ENCODE results near the gene SDHAF2.

Gene SDHAF2

DNA sequence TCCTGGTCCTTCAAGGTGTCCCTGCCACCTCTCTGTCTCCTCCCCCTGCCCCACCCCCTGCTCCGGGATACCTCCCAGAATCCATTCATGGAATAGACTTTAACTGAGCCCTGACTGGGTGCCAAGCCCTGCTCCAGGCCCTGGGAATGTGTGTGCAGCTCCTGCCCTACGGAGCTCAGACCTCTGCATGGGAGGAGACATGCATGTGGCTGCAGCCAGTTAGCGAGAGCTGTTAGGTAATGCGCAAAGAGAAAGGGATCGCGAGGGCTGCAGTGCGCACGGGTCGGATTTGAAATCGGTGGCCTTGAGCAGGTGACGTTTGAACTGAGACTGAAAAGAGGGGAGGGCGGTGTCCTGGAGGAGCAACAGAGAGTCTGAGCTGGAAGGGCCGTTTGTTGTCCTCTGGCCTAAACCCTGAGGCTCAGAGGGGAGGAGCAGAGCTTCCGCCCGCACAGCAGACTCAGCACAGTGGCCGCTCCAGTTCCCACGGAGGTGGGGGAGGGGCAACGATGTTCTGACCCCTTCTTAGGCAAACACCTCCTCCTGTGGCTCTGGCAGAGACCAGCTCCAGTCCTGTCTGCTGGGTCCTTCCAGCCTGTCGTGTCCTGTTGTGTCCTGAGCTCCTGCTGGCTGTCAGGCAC lies 58.8 kb downstream of the SDHAF2 start:
- Histone ChIP-seq H3K9ac (ENCODE audit: low read length) (peak overlapping the region; percentile 37), H3K23ac (ENCODE audit: low read length) (no peak overlapping the region), H2BK5ac (ENCODE audit: low read length) (no peak overlapping the region), H4K8ac (ENCODE audit: low read depth, low read length) (no peak overlapping the region), H3K18ac (ENCODE audit: low read length) (no peak overlapping the region), H3K79me1 (ENCODE audit: low read length) (no peaks in the 10 kb centered on the region), H2BK15ac (replicated peaks; ENCODE audit: low read depth) (no peak overlapping the region), H3K27me3 (ENCODE audit: insufficient read depth, low read length, poor library complexity) (no peaks in the 10 kb centered on the region), H3K27ac (ENCODE audit: low read depth, low read length) (no peak overlapping the region), H3K79me2 (ENCODE audit: control insufficient read depth, insufficient read depth, low read length) (no peaks in the 10 kb centered on the region), H2AK5ac (ENCODE audit: low read length) (no peak overlapping the region), H3K4me1 (ENCODE audit: control insufficient read depth, low read depth, low read length) (peaks cover 2% of the 10 kb centered on the region), H3K4me3 (ENCODE audit: low read length) (no peak overlapping the region), H3K56ac (ENCODE audit: low read length) (peak overlapping the region; percentile 47), H3K4ac (ENCODE audit: low read depth, low read length) (no peak overlapping the region), H3K36me3 (ENCODE audit: control insufficient read depth, insufficient read depth, low read length) (no peaks in the 10 kb centered on the region), H3K4me2 (ENCODE audit: low read length) (peak overlapping the region; percentile 2), H2BK120ac (ENCODE audit: low read depth, low read length) (no peak overlapping the region), H4K5ac (ENCODE audit: low read length) (no peak overlapping the region)
- peak; percentile 71 for DNase-seq
- WGBS (ENCODE audit: extremely low coverage, insufficient coverage, low lambda C conversion rate), result no CpG with 5 or more reads among the region's 19 CpGs

DNA sequence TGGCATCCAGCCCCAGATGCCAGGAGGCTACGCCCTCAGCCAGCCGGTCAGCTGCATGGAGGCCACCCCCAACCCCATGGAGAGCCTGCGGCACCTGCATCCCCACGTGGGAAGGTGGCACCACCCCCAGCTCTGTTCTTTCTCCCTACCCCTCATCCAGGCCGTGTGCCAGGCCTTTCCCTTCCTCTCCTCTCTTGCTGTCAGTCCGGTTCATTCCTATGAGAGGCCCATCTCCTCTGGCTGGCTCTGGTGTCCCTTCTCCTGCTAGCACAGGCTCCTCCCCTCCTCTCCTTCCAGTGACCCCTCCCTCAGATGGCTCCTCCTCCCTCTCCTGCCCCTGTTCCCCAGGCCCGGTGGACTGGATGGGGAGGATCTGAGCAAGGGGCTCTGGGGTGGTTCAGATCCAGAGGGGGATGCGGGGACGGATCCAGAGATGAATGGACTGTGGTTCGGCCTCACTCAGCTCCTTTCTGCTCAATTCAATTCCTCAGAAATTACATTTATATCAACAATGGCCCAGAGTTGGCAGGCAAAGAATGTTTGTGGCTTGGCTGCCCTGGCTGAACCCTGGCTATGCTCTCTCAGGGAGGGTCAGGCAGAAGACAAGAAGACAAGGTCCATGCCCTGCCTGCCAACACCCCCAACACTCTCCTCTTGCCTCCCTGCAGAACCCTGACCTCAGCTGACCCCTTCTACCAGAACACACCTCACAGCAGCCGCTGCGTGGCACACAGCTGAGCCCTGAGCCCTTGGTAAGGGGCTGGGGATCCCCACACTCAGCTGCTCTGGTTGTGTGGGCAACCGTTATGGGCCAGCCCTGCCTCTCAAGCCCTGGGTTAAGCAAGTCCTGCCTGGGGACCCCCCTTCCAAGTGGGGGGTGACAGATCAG lies 60.2 kb downstream of the SDHAF2 start:
- peak; percentile 44 for DNase-seq
- H3K4me2 ChIP-seq (ENCODE audit: low read length), result no peak overlapping the region
- no peak overlapping the region for H4K8ac ChIP-seq (ENCODE audit: low read depth, low read length)
- no peak overlapping the region for H3K23ac ChIP-seq (ENCODE audit: low read length)
- H4K5ac ChIP-seq (ENCODE audit: low read length), result no peak overlapping the region
- no peak overlapping the region for H2BK15ac ChIP-seq (replicated peaks; ENCODE audit: low read depth)
- H2BK5ac ChIP-seq (ENCODE audit: low read length), result no peak overlapping the region
- no peak overlapping the region for H3K27ac ChIP-seq (ENCODE audit: low read depth, low read length)
- H3K79me1 ChIP-seq (ENCODE audit: low read length), result no peaks in the 10 kb centered on the region
- no peak overlapping the region for H3K56ac ChIP-seq (ENCODE audit: low read length)
- H2BK120ac ChIP-seq (ENCODE audit: low read depth, low read length), result no peak overlapping the region
- peaks cover 2% of the 10 kb centered on the region for H3K4me1 ChIP-seq (ENCODE audit: control insufficient read depth, low read depth, low read length)
- H3K36me3 ChIP-seq (ENCODE audit: control insufficient read depth, insufficient read depth, low read length), result no peaks in the 10 kb centered on the region
- H3K79me2 ChIP-seq (ENCODE audit: control insufficient read depth, insufficient read depth, low read length), result no peaks in the 10 kb centered on the region
- no CpG with 5 or more reads among the region's 13 CpGs for WGBS (ENCODE audit: extremely low coverage, insufficient coverage, low lambda C conversion rate)
- H3K27me3 ChIP-seq (ENCODE audit: insufficient read depth, low read length, poor library complexity), result no peaks in the 10 kb centered on the region
- no peak overlapping the region for H3K9ac ChIP-seq (ENCODE audit: low read length)
- no peak overlapping the region for H3K18ac ChIP-seq (ENCODE audit: low read length)
- no peak overlapping the region for H3K4me3 ChIP-seq (ENCODE audit: low read length)
- no peak overlapping the region for H2AK5ac ChIP-seq (ENCODE audit: low read length)
- H3K4ac ChIP-seq (ENCODE audit: low read depth, low read length), result no peak overlapping the region

DNA sequence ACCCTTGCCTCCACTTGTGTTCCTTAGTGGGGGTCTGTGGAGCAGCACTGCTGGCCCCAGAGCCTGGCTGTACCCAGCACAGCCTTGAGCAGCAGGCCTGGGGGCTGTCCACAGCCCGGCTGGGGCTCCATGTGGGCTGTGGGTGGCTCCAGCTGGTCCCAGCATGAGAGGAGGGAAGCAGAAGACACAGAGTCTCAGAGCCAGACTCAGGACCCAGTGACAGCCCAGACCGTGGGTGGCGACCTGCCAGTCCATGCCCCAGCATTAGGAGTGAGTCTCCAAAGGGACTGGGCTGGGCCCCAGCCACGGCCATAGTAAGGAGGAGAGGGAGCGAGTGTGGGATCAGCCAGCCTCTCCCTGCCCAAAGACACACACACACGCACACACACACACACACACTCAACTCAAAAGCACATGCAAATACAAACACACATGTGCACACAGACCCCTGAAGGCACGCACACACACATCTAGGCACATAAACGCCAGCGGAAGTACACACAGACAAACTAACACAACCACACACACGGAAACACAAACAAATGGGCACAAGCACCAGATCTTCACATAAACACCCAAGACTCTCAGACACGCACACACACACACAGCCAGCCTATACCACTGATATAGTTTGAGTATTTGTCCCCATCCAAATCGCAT lies 61.9 kb downstream of the SDHAF2 start:
- H3K23ac ChIP-seq (ENCODE audit: low read length), result no peak overlapping the region
- no peak overlapping the region for H4K8ac ChIP-seq (ENCODE audit: low read depth, low read length)
- no peak for DNase-seq
- no peak overlapping the region for H4K5ac ChIP-seq (ENCODE audit: low read length)
- no peak overlapping the region for H3K56ac ChIP-seq (ENCODE audit: low read length)
- no peak overlapping the region for H2BK120ac ChIP-seq (ENCODE audit: low read depth, low read length)
- no peaks in the 10 kb centered on the region for H3K79me2 ChIP-seq (ENCODE audit: control insufficient read depth, insufficient read depth, low read length)
- no peak overlapping the region for H2AK5ac ChIP-seq (ENCODE audit: low read length)
- H3K27ac ChIP-seq (ENCODE audit: low read depth, low read length), result no peak overlapping the region
- H3K27me3 ChIP-seq (ENCODE audit: insufficient read depth, low read length, poor library complexity), result no peaks in the 10 kb centered on the region
- H3K18ac ChIP-seq (ENCODE audit: low read length), result no peak overlapping the region
- no peak overlapping the region for H3K9ac ChIP-seq (ENCODE audit: low read length)
- peaks cover 2% of the 10 kb centered on the region for H3K4me1 ChIP-seq (ENCODE audit: control insufficient read depth, low read depth, low read length)
- no CpG with 5 or more reads among the region's 12 CpGs for WGBS (ENCODE audit: extremely low coverage, insufficient coverage, low lambda C conversion rate)
- no peak overlapping the region for H3K4me3 ChIP-seq (ENCODE audit: low read length)
- H3K4me2 ChIP-seq (ENCODE audit: low read length), result no peak overlapping the region
- H3K36me3 ChIP-seq (ENCODE audit: control insufficient read depth, insufficient read depth, low read length), result no peaks in the 10 kb centered on the region
- H2BK5ac ChIP-seq (ENCODE audit: low read length), result no peak overlapping the region
- no peak overlapping the region for H2BK15ac ChIP-seq (replicated peaks; ENCODE audit: low read depth)
- H3K79me1 ChIP-seq (ENCODE audit: low read length), result no peaks in the 10 kb centered on the region
- no peak overlapping the region for H3K4ac ChIP-seq (ENCODE audit: low read depth, low read length)

DNA sequence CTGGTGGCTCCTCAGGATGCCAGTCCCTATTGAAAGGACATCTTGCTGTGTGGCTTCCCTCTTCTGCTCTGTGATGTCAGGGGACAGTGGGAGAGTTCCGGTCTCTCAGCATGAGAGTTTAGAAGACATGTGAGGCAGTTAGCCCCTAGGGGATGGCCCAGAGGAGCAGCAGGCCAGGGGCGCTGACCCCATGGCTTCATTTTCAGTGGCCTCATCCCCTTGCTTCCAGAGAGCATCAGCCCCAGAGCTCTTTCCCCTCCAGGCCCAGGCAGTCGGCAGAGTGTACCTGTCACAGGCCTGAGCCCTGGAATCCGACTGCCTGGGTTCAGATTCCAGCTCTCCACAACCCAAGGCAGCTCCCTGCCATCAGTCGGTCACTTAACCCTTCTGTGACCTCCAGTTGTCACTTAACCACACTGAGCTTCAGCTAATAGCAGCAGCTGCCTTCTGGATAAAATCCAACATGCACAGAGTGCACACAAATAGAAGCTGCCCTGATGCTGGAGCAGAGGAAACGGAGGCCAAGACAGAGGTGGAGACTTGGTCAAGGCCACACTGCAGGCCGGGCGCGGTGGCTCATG lies 64.5 kb downstream of the SDHAF2 start:
- no peak overlapping the region for H2AK5ac ChIP-seq (ENCODE audit: low read length)
- no peak overlapping the region for H3K4ac ChIP-seq (ENCODE audit: low read depth, low read length)
- H3K79me1 ChIP-seq (ENCODE audit: low read length), result no peaks in the 10 kb centered on the region
- WGBS (ENCODE audit: extremely low coverage, insufficient coverage, low lambda C conversion rate), result no CpG with 5 or more reads among the region's 9 CpGs
- no peak overlapping the region for H2BK15ac ChIP-seq (replicated peaks; ENCODE audit: low read depth)
- H3K4me3 ChIP-seq (ENCODE audit: low read length), result no peak overlapping the region
- no peak overlapping the region for H2BK5ac ChIP-seq (ENCODE audit: low read length)
- no peak overlapping the region for H3K23ac ChIP-seq (ENCODE audit: low read length)
- no peak overlapping the region for H3K27ac ChIP-seq (ENCODE audit: low read depth, low read length)
- no peak overlapping the region for H3K56ac ChIP-seq (ENCODE audit: low read length)
- no peaks in the 10 kb centered on the region for H3K4me1 ChIP-seq (ENCODE audit: control insufficient read depth, low read depth, low read length)
- H2BK120ac ChIP-seq (ENCODE audit: low read depth, low read length), result no peak overlapping the region
- H4K8ac ChIP-seq (ENCODE audit: low read depth, low read length), result no peak overlapping the region
- H3K4me2 ChIP-seq (ENCODE audit: low read length), result no peak overlapping the region
- no peaks in the 10 kb centered on the region for H3K79me2 ChIP-seq (ENCODE audit: control insufficient read depth, insufficient read depth, low read length)
- no peaks in the 10 kb centered on the region for H3K36me3 ChIP-seq (ENCODE audit: control insufficient read depth, insufficient read depth, low read length)
- DNase-seq, result no peak
- H3K9ac ChIP-seq (ENCODE audit: low read length), result no peak overlapping the region
- no peak overlapping the region for H4K5ac ChIP-seq (ENCODE audit: low read length)
- H3K18ac ChIP-seq (ENCODE audit: low read length), result no peak overlapping the region
- H3K27me3 ChIP-seq (ENCODE audit: insufficient read depth, low read length, poor library complexity), result no peaks in the 10 kb centered on the region

DNA sequence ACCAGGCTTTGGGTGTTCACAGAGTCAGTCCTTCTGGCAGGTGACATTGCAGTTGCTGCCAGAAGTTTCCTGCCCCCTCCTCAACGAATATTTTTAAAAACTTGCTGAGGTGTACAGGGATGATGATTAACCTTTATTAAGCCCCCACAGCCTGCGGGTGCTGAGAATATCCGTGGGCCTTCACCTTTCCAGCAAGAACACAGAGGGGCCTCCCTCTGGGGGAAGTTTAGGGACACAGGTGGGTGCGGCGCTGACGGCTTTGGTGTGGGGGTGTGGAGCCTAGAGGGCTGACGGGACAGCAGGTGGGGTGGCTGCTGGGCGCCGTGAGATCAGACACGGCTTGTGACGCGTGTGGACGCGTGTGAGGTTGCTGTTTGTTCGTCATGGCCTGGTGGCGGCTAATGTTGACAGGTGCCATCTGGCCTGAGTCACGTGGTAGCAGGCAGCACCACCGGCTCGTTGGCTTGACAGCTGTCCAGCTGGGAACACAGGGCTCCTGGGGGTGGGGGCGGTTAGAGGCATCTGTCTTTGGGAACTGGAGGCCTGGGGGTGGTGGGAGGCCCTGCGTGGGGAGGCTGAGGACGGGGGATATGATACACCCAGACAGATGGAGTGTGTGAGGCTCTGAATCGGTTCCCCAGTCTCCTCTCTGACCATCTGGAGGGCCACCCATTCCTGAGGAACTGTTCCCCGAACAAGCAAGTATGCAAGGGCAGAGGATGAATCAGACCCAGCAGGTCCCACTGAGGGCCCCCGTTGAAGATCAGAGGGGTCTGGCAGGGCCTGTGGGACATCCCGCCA lies 66.1 kb downstream of the SDHAF2 start:
- no peaks in the 10 kb centered on the region for H3K4me1 ChIP-seq (ENCODE audit: control insufficient read depth, low read depth, low read length)
- no peak overlapping the region for H2BK15ac ChIP-seq (replicated peaks; ENCODE audit: low read depth)
- H4K5ac ChIP-seq (ENCODE audit: low read length), result no peak overlapping the region
- no peak overlapping the region for H3K4ac ChIP-seq (ENCODE audit: low read depth, low read length)
- H3K36me3 ChIP-seq (ENCODE audit: control insufficient read depth, insufficient read depth, low read length), result no peaks in the 10 kb centered on the region
- no peak overlapping the region for H3K56ac ChIP-seq (ENCODE audit: low read length)
- DNase-seq, result no peak
- no peak overlapping the region for H2BK120ac ChIP-seq (ENCODE audit: low read depth, low read length)
- no CpG with 5 or more reads among the region's 26 CpGs for WGBS (ENCODE audit: extremely low coverage, insufficient coverage, low lambda C conversion rate)
- no peak overlapping the region for H3K23ac ChIP-seq (ENCODE audit: low read length)
- H3K27me3 ChIP-seq (ENCODE audit: insufficient read depth, low read length, poor library complexity), result no peaks in the 10 kb centered on the region
- H3K27ac ChIP-seq (ENCODE audit: low read depth, low read length), result no peak overlapping the region
- H2AK5ac ChIP-seq (ENCODE audit: low read length), result no peak overlapping the region
- H2BK5ac ChIP-seq (ENCODE audit: low read length), result no peak overlapping the region
- no peaks in the 10 kb centered on the region for H3K79me1 ChIP-seq (ENCODE audit: low read length)
- H3K4me3 ChIP-seq (ENCODE audit: low read length), result no peak overlapping the region
- H3K4me2 ChIP-seq (ENCODE audit: low read length), result no peak overlapping the region
- H3K18ac ChIP-seq (ENCODE audit: low read length), result no peak overlapping the region
- H3K9ac ChIP-seq (ENCODE audit: low read length), result no peak overlapping the region
- no peak overlapping the region for H4K8ac ChIP-seq (ENCODE audit: low read depth, low read length)
- H3K79me2 ChIP-seq (ENCODE audit: control insufficient read depth, insufficient read depth, low read length), result no peaks in the 10 kb centered on the region

Data from mesendoderm (in vitro differentiated cells).